IMR-90 (cell line): ENCODE measurements around the gene PPP2R5A. TPM values are rescaled to one million over a fixed set of nuclear protein-coding genes. Genes with fewer than 3 reads are reported as not detected.
"Not testable (repeated sequence)": the region's sequence is repeated elsewhere in the genome, so short reads cannot be mapped to it uniquely, and the experiment has no call there.

Source experiments
- ATAC-seq: fragments of 200-7000 bp; cut with Tn5 transposase; 2 replicates; pipeline ENCODE4 v1.9.1; 2020; ENCODE audit warnings: low read depth, mild to moderate bottlenecking, moderate library complexity
- BruUV-seq: library from RNA; stranded (reverse); fragments of 400-500 nt; replicated peaks from 2 replicates; lab custom pipeline; 2021; lab: Mats Ljungman, UMichigan
- CTCF ChIA-PET: fragments of 300-600 bp; formaldehyde crosslinking; extraction: SDS; loops from one replicate; lab custom pipeline; 2021; ENCODE audit warnings: antibody characterized with exemption; lab: Yijun Ruan, JAX
- POLR2A ChIA-PET: fragments of 300-600 bp; sonication (Branson Sonifier 250); formaldehyde crosslinking; loops from one replicate; lab custom pipeline; 2022; ENCODE audit warnings: antibody characterized with exemption; ENCODE audit not compliant: unreplicated experiment; lab: Charles Lee
- DNase-seq: peaks from one replicate; pipeline ENCODE4 v3.0.0; 2013
- H2AFZ ChIP-seq: replicated peaks from 2 replicates; pipeline ENCODE3; 2013; ENCODE audit warnings: low read length, mild to moderate bottlenecking; ENCODE audit not compliant: poor library complexity
- H2AK5ac ChIP-seq: 2 replicates; pipeline ENCODE4 v1.6.1; 2013; ENCODE audit warnings: low read depth, low read length, inconsistent platforms
- H2AK9ac ChIP-seq: replicated peaks from 2 replicates; pipeline ENCODE3; 2013; ENCODE audit warnings: mild to moderate bottlenecking, low read depth, low read length, moderate library complexity; ENCODE audit not compliant: poor library complexity
- H2BK120ac ChIP-seq: 2 replicates; pipeline ENCODE4 v1.6.1; 2013; ENCODE audit warnings: low read depth, low read length, inconsistent platforms
- H2BK15ac ChIP-seq: 3 replicates; pipeline ENCODE4 v1.6.1; 2013; ENCODE audit warnings: low read depth, low read length, inconsistent platforms
- H2BK20ac ChIP-seq: 2 replicates; pipeline ENCODE4 v1.6.1; 2013; ENCODE audit warnings: low read depth, mild to moderate bottlenecking, inconsistent platforms, low read length, moderate library complexity
- H2BK5ac ChIP-seq: 2 replicates; pipeline ENCODE4 v1.6.1; 2013; ENCODE audit warnings: mild to moderate bottlenecking, low read depth, low read length, inconsistent platforms; ENCODE audit not compliant: poor library complexity, severe bottlenecking
- H3K14ac ChIP-seq: replicated peaks from 2 replicates; pipeline ENCODE4 v1.6.1; 2013; ENCODE audit warnings: low read depth, low read length, inconsistent platforms
- H3K18ac ChIP-seq: 2 replicates; pipeline ENCODE4 v1.6.1; 2013; ENCODE audit warnings: low read depth, low read length, control low read depth
- H3K23ac ChIP-seq: 2 replicates; pipeline ENCODE4 v1.6.1; 2013; ENCODE audit warnings: low read depth, low read length, inconsistent platforms
- H3K27ac ChIP-seq: 2 replicates; pipeline ENCODE4 v1.5.1; 2013; ENCODE audit warnings: mild to moderate bottlenecking, control low read depth, low read length; ENCODE audit not compliant: insufficient read depth
- H3K27me3 ChIP-seq: 2 replicates; pipeline ENCODE4 v1.6.1; 2013; ENCODE audit warnings: low read length; ENCODE audit not compliant: control insufficient read depth, insufficient read depth
- H3K36me3 ChIP-seq: 2 replicates; pipeline ENCODE4 v1.6.1; 2013; ENCODE audit warnings: low read length, mixed read lengths; ENCODE audit not compliant: control insufficient read depth, insufficient read depth
- H3K4ac ChIP-seq: 2 replicates; pipeline ENCODE4 v1.6.1; 2013; ENCODE audit warnings: low read depth, low read length, inconsistent platforms
- H3K4me1 ChIP-seq: 2 replicates; pipeline ENCODE4 v1.6.1; 2013; ENCODE audit warnings: low read length, mixed read lengths; ENCODE audit not compliant: control insufficient read depth, insufficient read depth
- H3K4me2 ChIP-seq: 2 replicates; pipeline ENCODE4 v1.6.1; 2013; ENCODE audit warnings: low read depth, mild to moderate bottlenecking, control low read depth, low read length, moderate library complexity
- H3K4me3 ChIP-seq: 2 replicates; pipeline ENCODE4 v1.5.1; 2013; ENCODE audit warnings: low read depth, mild to moderate bottlenecking, control low read depth, low read length, moderate library complexity; ENCODE audit not compliant: insufficient read depth
- H3K56ac ChIP-seq: 2 replicates; pipeline ENCODE4 v1.6.1; 2013; ENCODE audit warnings: low read length, inconsistent platforms; ENCODE audit not compliant: insufficient read depth; ENCODE audit errors: extremely low read depth
- H3K79me1 ChIP-seq, 2 experiments: 2 replicates each; pipeline ENCODE4 v1.6.1; 2013; ENCODE audit warnings: low read length in 2 of 2, inconsistent platforms in 1 of 2, low read depth in 1 of 2
- H3K9ac ChIP-seq: 2 replicates; pipeline ENCODE4 v1.6.1; 2013; ENCODE audit warnings: low read depth, low read length, control low read depth
- H3K9me1 ChIP-seq: 2 replicates; pipeline ENCODE4 v1.6.1; 2013; ENCODE audit warnings: low read length, inconsistent platforms; ENCODE audit not compliant: insufficient read depth
- H3K9me3 ChIP-seq: 2 replicates; pipeline ENCODE4 v1.6.1; 2013; ENCODE audit warnings: low read length; ENCODE audit not compliant: control insufficient read depth, insufficient read depth
- H4K20me1 ChIP-seq: 2 replicates; pipeline ENCODE4 v1.6.1; 2013; ENCODE audit warnings: low read length, inconsistent platforms; ENCODE audit not compliant: insufficient read depth
- H4K5ac ChIP-seq: 2 replicates; pipeline ENCODE4 v1.6.1; 2013; ENCODE audit warnings: mild to moderate bottlenecking, low read depth, low read length, control low read depth
- H4K8ac ChIP-seq, 2 experiments: 2 replicates each; pipeline ENCODE4 v1.6.1; 2013; ENCODE audit warnings: low read depth in 2 of 2, low read length in 2 of 2, control low read depth in 1 of 2, inconsistent platforms in 1 of 2
- H4K91ac ChIP-seq: 2 replicates; pipeline ENCODE4 v1.6.1; 2013; ENCODE audit warnings: low read depth, low read length, inconsistent platforms; ENCODE audit not compliant: insufficient read depth
- CHD1 ChIP-seq: IDR thresholded peaks from 2 replicates; pipeline ENCODE4 v1.6.1; 2012; ENCODE audit warnings: low read depth, low read length, improper control_type of control experiment
- CTCF ChIP-seq: conservative IDR thresholded peaks from 2 replicates; pipeline ENCODE4 v1.5.1; 2012; ENCODE audit warnings: mild to moderate bottlenecking, low read depth, low read length, improper control_type of control experiment
- FOS ChIP-seq: fragments of 150-350 bp; IDR thresholded peaks from 2 replicates; pipeline ENCODE4 v1.6.1; 2016; ENCODE audit warnings: low read depth, low read length
- MXI1 ChIP-seq: IDR thresholded peaks from 2 replicates; pipeline ENCODE4 v1.6.1; 2012; ENCODE audit warnings: low read depth, mild to moderate bottlenecking, low read length, moderate library complexity, borderline replicate concordance
- NFE2L2 ChIP-seq: fragments of 150-350 bp; IDR thresholded peaks from 2 replicates; pipeline ENCODE4 v1.6.1; 2016; ENCODE audit warnings: low read depth, mild to moderate bottlenecking, low read length
- RAD21 ChIP-seq: IDR thresholded peaks from 2 replicates; pipeline ENCODE4 v1.6.1; 2012; ENCODE audit warnings: low read length, improper control_type of control experiment
- RFX5 ChIP-seq: IDR thresholded peaks from 2 replicates; pipeline ENCODE4 v1.8.0; 2012; ENCODE audit warnings: low read depth, mild to moderate bottlenecking, low read length, moderate library complexity
- WGBS, 2 experiments: methylation state at CpG; one replicate each; pipeline versions ENCODE4 v1.1.5 to v1.1.7; 2013; ENCODE audit warnings: missing lambda C conversion rate in 2 of 2; ENCODE audit not compliant: insufficient read length in 1 of 2; ENCODE audit errors: extremely low coverage in 2 of 2; 5-methylcytosine and 5-hydroxymethylcytosine counted together
- dilution Hi-C: fragments of 300-500 bp; cut with HindIII; formaldehyde crosslinking; loops from one replicate; pipeline ENCODE4 v1.14.3; 2018; ENCODE audit warnings: low sequenced_read_pairs; ENCODE audit not compliant: unreplicated experiment
- in situ Hi-C: fragments of 300-500 bp; cut with MboI; formaldehyde crosslinking; loops from 3 replicates; pipeline ENCODE4 v1.14.3; 2019; ENCODE audit warnings: low sequenced_read_pairs, inconsistent platforms, mixed read lengths
- intact Hi-C: fragments of 100-400 bp; cut with micrococcal nuclease; formaldehyde crosslinking; loops from 2 replicates; pipeline ENCODE4 v1.10.0; 2022
- polyA plus RNA-seq, 3 experiments: library from polyadenylated mRNA; depleted of rRNA; stranded (reverse); fragments of >200 nt; gene quantifications; 2 replicates each; pipeline ENCODE4 v1.2.3, GENCODE V29; 2012; ENCODE audit warnings: low replicate concordance in 1 of 3
- total RNA-seq: library from RNA; depleted of rRNA; stranded (reverse); fragments of >200 nt; gene quantifications from 2 replicates; pipeline ENCODE4 v1.2.3, GENCODE V29; 2012

The PPP2R5A gene
- total and polyA plus RNA-seq, 2 of the 4 experiments (the other 2 are of a cell fraction), result 8.4 to 12.6 TPM

DNA sequence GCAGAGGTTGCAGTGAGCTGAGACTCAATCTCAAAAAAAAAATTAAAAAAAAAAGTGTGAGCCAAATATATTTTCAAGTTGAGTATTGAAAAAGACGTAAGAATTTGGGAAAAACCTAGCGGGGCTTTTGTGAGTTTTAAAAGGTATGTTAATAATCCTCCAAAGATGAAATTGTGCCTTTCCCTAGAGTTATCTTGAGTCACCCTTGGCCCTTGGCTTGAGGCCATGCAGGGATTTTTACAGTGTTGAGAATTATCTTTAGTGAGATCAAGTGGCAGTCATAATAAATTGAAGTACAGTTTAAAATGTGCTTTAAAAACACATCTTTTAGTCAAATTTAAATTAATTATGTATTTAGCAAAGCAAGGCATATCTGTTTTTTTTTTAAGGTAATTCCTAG lies 32.7 kb downstream of the PPP2R5A start:
- Histone ChIP-seq H2BK15ac (no peak overlapping the region), H4K91ac (no peak overlapping the region), H4K20me1 (peaks cover 3% of the 10 kb centered on the region; the same call in 1 of the 2 replicates), H2BK120ac (no peak overlapping the region), H2BK20ac (no peak overlapping the region), H3K27ac (no peak overlapping the region), H3K14ac (no peak overlapping the region), H3K79me1 (peaks cover 17 to 34% of the 10 kb centered on the region in 2 experiments; a peak in 3 of 4 replicates), H3K4me3 (no peak overlapping the region), H3K56ac (no peak overlapping the region), H3K4me1 (no peaks in the 10 kb centered on the region; the same call in 1 of the 2 replicates), H3K27me3 (no peaks in the 10 kb centered on the region), H2BK5ac (no peak overlapping the region), H2AK5ac (no peak overlapping the region), H3K9me1 (no peaks in the 10 kb centered on the region), H3K36me3 (no peaks in the 10 kb centered on the region), H3K18ac (no peak overlapping the region), H3K9ac (no peak overlapping the region), H3K4ac (no peak overlapping the region), H3K4me2 (no peak overlapping the region), H3K23ac (no peak overlapping the region), H3K9me3 (no peaks in the 10 kb centered on the region), H4K8ac (no peak overlapping the region), H2AK9ac (no peak overlapping the region), H2AFZ (no peak overlapping the region), H4K5ac (no peak overlapping the region)
- DNase-seq (no peak), ATAC-seq (no peak)
- BruUV-seq, result no TSS peak
- POLR2A ChIA-PET, result no interaction called here
- dilution Hi-C loops (no loop called here), in situ Hi-C loops (no loop called here), intact Hi-C loops (no loop called here)
- no peak for TF ChIP-seq CTCF
- TF ChIP-seq CHD1, result no peak
- no peak for TF ChIP-seq FOS
- TF ChIP-seq RAD21, result no peak
- TF ChIP-seq NFE2L2, result no peak
- no peak for TF ChIP-seq RFX5
- TF ChIP-seq MXI1, result no peak
- CTCF ChIA-PET, result interaction anchor here (0.6 kb wide), 1 partner anchor 16 kb away, joined by 3 read pairs; no protein-coding TSS in a partner anchor
- 100% methylated on average over 2 of the region's 2 CpGs; no CpG with 5 or more reads in 1 of the 2 experiments for WGBS, 2 experiments

DNA sequence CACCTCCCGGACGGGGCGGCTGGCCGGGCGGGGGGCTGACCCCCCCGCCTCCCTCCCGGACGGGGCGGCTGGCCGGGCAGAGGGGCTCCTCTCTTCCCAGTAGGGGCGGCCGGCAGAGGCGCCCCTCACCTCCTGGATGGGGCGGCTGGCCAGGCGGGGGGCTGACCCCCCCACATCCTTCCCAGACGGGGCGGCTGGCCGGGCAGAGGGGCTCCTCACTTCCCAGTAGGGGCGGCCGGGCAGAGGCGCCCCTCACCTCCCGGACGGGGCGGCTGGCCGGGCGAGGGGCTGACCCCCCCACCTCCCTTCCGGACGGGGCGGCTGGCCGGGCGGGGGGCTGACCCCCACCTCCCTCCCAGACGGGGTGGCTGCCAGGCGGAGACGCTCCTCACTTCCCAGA lies 35.8 kb downstream of the PPP2R5A start:
- peaks cover 12 to 16% of the 10 kb centered on the region in 2 experiments; a peak in 3 of 4 replicates for H3K79me1 ChIP-seq
- H2AK9ac ChIP-seq, H3K4me3 ChIP-seq, POLR2A ChIA-PET, H3K36me3 ChIP-seq, H4K20me1 ChIP-seq, H3K4ac ChIP-seq, H2BK20ac ChIP-seq, ATAC-seq, intact Hi-C loops, H3K18ac ChIP-seq, H2AK5ac ChIP-seq, CTCF ChIA-PET, H2BK15ac ChIP-seq, DNase-seq, H3K27ac ChIP-seq, H3K9me3 ChIP-seq, H4K91ac ChIP-seq, H3K4me1 ChIP-seq, H3K9ac ChIP-seq, H3K27me3 ChIP-seq, dilution Hi-C loops, H3K9me1 ChIP-seq, BruUV-seq, H4K8ac ChIP-seq, H4K5ac ChIP-seq, H3K4me2 ChIP-seq, H3K56ac ChIP-seq, H2AFZ ChIP-seq, H3K14ac ChIP-seq, in situ Hi-C loops, H2BK120ac ChIP-seq, H2BK5ac ChIP-seq, H3K23ac ChIP-seq: not testable (repeated sequence)
- WGBS, 2 experiments, result no CpG with 5 or more reads among the region's 34 CpGs
